HFFc6 (cell line): ENCODE data around the gene BOD1. TPM values are rescaled to one million over a fixed set of nuclear protein-coding genes. Genes with fewer than 3 reads are reported as not detected.
A peak's percentile ranks its signal among the peaks of the same experiment; 100 is the strongest.

Experiments used
- DNase-seq: peaks from one replicate; pipeline ENCODE4 v3.0.0-alpha.2; 2018
- H3K27ac Mint-ChIP-seq: 2 replicates; pipeline ENCODE4 v1.8.0; 2020; ENCODE audit warnings: mild to moderate bottlenecking, mixed read lengths
- H3K27me3 Mint-ChIP-seq: 2 replicates; pipeline ENCODE4 v1.8.0; 2021; ENCODE audit warnings: mild to moderate bottlenecking, moderate library complexity, mixed read lengths; ENCODE audit not compliant: insufficient read depth
- H3K36me3 Mint-ChIP-seq: 2 replicates; pipeline ENCODE4 v1.8.0; 2021; ENCODE audit warnings: low read depth, mixed read lengths
- H3K4me1 Mint-ChIP-seq: 2 replicates; pipeline ENCODE4 v1.8.0; 2020; ENCODE audit warnings: low read depth, mixed read lengths
- H3K4me3 Mint-ChIP-seq: 2 replicates; pipeline ENCODE4 v1.8.0; 2020; ENCODE audit warnings: mild to moderate bottlenecking, moderate library complexity, mixed read lengths
- H3K9me3 Mint-ChIP-seq: 2 replicates; pipeline ENCODE4 v1.8.0; 2020; ENCODE audit warnings: mild to moderate bottlenecking, mixed read lengths
- total RNA-seq, 6 experiments: library from RNA; stranded (reverse); fragmentation: NEBNext Ultra II Directional; extraction: Animal tissue kit (Norgen Biotek cat#: 25700); gene quantifications; 2 replicates in 1 of 6; 3 replicates in 5 of 6; pipeline ENCODE4 v1.2.3, GENCODE V29; 2021
- TF ChIP-seq, protein P1 (sequence below): fragments of 200-600 bp; sonication (generic); IDR thresholded peaks from 2 replicates; pipeline ENCODE4 v1.5.0; 2021; ENCODE audit warnings: antibody characterized with exemption, mild to moderate bottlenecking

BOD1 gene
- total RNA-seq, 6 experiments from 2014 or later: 47.5 to 52.4 (median 50.9) TPM

DNA sequence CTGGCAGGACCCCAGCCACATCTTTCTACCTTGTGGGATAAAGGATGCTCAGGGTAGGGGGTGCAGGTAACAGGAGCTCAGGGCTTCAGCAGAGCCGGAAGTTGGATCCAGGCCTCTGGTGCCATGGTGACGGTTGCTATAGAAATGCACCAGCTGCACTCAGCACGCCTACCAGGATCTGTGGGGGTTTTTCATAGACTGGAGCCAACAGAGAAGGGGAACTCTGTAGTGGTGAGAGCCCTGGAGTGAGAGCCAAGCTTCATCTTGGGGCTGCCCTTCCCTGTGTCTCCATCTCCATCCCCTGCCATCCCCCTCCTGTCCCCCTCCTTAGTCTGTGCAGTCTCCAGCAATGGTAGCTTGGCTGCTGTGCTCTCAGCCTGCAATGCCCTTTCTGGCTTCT lies 27.5 kb upstream of the BOD1 start:
- DNase-seq: no peak
- Mint-ChIP-seq H3K36me3 (no peaks in the 10 kb centered on the region), H3K4me3 (no peak overlapping the region), H3K4me1 (peaks cover 27% of the 10 kb centered on the region), H3K27me3 (peaks cover 3% of the 10 kb centered on the region), H3K9me3 (no peaks in the 10 kb centered on the region), H3K27ac (no peak overlapping the region)
- TF ChIP-seq, protein P1, sequence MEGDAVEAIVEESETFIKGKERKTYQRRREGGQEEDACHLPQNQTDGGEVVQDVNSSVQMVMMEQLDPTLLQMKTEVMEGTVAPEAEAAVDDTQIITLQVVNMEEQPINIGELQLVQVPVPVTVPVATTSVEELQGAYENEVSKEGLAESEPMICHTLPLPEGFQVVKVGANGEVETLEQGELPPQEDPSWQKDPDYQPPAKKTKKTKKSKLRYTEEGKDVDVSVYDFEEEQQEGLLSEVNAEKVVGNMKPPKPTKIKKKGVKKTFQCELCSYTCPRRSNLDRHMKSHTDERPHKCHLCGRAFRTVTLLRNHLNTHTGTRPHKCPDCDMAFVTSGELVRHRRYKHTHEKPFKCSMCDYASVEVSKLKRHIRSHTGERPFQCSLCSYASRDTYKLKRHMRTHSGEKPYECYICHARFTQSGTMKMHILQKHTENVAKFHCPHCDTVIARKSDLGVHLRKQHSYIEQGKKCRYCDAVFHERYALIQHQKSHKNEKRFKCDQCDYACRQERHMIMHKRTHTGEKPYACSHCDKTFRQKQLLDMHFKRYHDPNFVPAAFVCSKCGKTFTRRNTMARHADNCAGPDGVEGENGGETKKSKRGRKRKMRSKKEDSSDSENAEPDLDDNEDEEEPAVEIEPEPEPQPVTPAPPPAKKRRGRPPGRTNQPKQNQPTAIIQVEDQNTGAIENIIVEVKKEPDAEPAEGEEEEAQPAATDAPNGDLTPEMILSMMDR: no peak

DNA sequence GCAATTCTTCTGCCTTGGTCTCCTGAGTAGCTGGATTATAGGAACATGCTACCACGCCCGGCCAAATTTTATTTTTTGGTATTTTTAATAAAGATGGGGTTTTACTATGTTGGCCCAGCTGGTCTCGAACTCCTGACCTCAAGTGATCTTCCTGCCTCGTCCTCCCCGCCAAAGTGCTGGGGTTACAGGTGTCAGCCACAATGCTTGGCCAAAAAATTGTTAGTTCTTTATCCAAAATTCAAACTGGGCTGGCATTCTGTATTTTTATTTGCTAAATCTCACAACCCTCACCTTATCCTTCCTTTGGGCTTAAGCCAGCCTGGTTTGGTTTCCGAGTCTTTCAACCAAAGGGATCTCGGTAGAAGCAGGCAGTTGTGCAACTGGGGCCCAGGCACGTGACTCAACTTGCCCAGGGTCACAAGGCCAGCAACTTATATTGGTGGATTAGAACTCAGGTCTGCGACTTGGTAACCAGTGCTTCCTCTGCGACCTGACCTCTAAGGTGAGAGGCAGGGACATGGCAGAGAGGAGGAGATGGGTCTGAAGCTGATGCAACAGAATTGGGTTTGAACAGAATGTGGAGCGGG lies 26.5 kb upstream of the BOD1 start:
- peaks cover 3% of the 10 kb centered on the region for H3K27me3 Mint-ChIP-seq
- no peak for DNase-seq
- no peaks in the 10 kb centered on the region for H3K9me3 Mint-ChIP-seq
- no peak overlapping the region for H3K27ac Mint-ChIP-seq
- no peak overlapping the region for H3K4me3 Mint-ChIP-seq
- H3K36me3 Mint-ChIP-seq: no peaks in the 10 kb centered on the region
- TF ChIP-seq, protein P1: no peak
- peaks cover 27% of the 10 kb centered on the region for H3K4me1 Mint-ChIP-seq

DNA sequence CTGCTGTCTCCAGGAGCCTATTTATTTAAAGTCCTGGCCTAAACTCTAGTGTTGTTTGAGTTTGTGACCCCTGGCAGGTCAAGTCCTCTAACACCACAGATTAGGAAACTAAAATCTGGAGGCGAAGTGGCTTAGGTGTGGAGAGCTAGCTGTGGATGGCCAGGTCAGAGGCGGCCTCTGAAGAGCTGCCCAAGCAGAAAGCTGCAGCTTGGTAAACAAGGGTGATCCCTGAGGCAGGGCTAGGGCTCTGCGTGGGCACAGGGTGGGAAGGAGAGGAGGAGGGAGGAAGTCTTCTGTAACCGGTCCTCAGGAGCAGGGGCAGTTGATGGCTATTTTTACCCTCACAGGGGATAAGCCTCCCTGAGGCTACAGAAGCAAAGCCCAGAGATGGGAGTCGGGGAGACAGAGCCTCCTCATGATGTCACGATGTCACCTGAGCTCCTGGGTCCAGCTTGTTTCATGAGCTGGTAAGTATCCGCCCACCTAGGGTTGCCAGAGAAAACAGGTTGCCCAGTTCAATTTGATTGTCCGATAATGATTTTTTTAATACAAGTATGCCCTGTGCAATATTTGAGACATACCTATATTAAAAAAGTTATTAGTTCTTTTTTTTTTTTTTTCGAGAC lies 25.9 kb upstream of the BOD1 start:
- Mint-ChIP-seq H3K9me3 (no peaks in the 10 kb centered on the region), H3K27me3 (no peaks in the 10 kb centered on the region; the same call in none of the 2 replicates), H3K36me3 (no peaks in the 10 kb centered on the region), H3K4me1 (peaks cover 27% of the 10 kb centered on the region), H3K27ac (no peak overlapping the region), H3K4me3 (no peak overlapping the region)
- TF ChIP-seq, protein P1: no peak
- no peak for DNase-seq

DNA sequence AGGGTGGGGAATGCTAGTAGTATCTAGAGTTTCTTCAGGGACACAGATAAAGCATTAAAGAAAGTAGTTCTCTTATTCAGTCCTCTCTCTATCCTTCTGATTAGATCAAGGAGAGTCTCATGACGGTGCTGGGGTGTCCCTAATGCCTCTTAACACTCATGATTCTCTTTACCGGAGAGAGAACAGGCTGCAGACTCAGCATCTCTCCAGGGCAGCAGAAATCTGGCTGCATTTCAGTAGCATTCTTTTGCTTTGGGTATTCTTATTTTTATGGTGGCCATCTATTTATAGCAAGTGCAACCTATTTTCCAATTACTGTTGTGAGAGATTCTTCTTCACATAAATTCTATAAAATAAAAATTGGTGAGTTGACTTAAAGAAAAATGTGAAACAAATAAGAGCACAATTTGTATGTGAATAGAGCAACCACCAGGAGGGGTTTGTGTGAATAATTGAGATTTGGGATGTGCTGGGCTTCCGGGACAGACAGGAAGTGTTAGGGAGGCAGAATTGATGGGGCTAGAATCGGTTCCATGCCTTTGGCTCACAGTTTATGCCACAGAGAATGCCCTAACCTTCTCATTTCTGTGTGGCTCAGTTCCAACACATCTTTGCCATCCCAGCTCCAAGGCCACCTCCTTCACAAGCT lies 23.8 kb upstream of the BOD1 start:
- DNase-seq: no peak
- Mint-ChIP-seq H3K9me3 (no peaks in the 10 kb centered on the region), H3K27me3 (no peaks in the 10 kb centered on the region; the same call in none of the 2 replicates), H3K4me3 (no peak overlapping the region), H3K27ac (no peak overlapping the region), H3K4me1 (peaks cover 12% of the 10 kb centered on the region), H3K36me3 (no peaks in the 10 kb centered on the region)
- TF ChIP-seq, protein P1: peak; percentile 55

DNA sequence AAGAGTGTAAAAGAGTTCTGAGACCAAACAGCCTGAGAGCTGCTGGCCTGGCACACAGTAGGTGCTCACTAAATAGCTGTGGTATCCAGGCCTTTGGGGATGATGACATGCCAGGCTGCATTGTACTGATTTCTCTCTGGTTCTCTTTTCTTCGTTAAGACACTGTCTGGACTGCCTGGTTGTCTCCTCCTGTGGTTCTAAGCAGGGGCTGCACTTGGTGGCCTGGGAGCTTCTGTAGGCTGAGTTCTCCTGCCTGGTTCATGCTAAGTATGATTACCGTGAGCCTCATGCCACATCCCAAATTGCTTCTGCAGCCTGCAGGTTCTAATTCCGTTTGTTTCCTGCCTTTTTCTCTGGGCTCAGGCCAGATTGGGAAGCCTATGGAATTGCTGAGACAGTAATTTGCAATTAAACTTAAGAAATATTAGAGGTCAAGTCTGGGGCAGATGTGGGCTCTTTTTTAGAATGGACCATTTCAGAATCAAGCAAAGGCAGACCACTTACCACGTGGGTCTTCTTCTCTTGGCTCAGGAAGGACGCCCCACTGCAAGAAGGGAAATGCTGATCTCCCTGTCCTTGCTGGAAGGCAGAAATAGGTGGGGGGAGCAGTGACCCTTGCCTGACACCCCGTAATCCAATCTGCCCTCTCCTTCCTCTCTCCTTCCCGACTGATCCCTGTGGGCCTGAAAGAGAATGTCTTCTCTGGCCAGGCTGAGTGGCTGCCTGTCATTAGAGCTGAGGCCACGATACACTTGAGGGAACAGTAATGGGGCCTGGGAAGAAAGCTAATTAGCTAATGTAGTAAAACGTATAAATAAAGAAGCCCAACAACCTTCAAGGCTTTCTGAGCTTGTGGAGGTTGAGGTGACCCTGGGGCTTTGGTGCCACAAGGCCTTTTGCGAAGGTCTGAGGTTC lies 21.9 kb upstream of the BOD1 start:
- no peak overlapping the region for H3K27ac Mint-ChIP-seq
- no peaks in the 10 kb centered on the region for H3K4me1 Mint-ChIP-seq

More for the DNA sequence above, 21.9 kb upstream of the BOD1 start:
- Mint-ChIP-seq H3K36me3 (no peaks in the 10 kb centered on the region), H3K4me3 (no peak overlapping the region), H3K9me3 (no peaks in the 10 kb centered on the region), H3K27me3 (peaks cover 3% of the 10 kb centered on the region)
- TF ChIP-seq, protein P1: no peak
- no peak for DNase-seq
